IMR-90 (cell line): ENCODE measurements around the gene SSX2IP.

Source experiments
- FOS ChIP-seq: fragments of 150-350 bp; IDR thresholded peaks from 2 replicates; pipeline ENCODE4 v1.6.1; 2016; ENCODE audit warnings: low read depth, low read length
- MAFK ChIP-seq: IDR thresholded peaks from 2 replicates; pipeline ENCODE4 v1.6.1; 2012; ENCODE audit warnings: low read depth, low read length, improper control_type of control experiment
- MAZ ChIP-seq: IDR thresholded peaks from 2 replicates; pipeline ENCODE4 v1.6.1; 2012; ENCODE audit warnings: low read depth, mild to moderate bottlenecking, low read length, improper control_type of control experiment, moderate library complexity, borderline replicate concordance
- MXI1 ChIP-seq: IDR thresholded peaks from 2 replicates; pipeline ENCODE4 v1.6.1; 2012; ENCODE audit warnings: low read depth, mild to moderate bottlenecking, low read length, moderate library complexity, borderline replicate concordance
- NFE2L2 ChIP-seq: fragments of 150-350 bp; IDR thresholded peaks from 2 replicates; pipeline ENCODE4 v1.6.1; 2016; ENCODE audit warnings: low read depth, mild to moderate bottlenecking, low read length
- POLR2A ChIP-seq: IDR thresholded peaks from 2 replicates; pipeline ENCODE4 v1.6.1; 2012; ENCODE audit warnings: mild to moderate bottlenecking, low read depth, low read length
- RAD21 ChIP-seq: IDR thresholded peaks from 2 replicates; pipeline ENCODE4 v1.6.1; 2012; ENCODE audit warnings: low read length, improper control_type of control experiment
- RFX5 ChIP-seq: IDR thresholded peaks from 2 replicates; pipeline ENCODE4 v1.8.0; 2012; ENCODE audit warnings: low read depth, mild to moderate bottlenecking, low read length, moderate library complexity
- TF ChIP-seq, protein P1 (sequence below): conservative IDR thresholded peaks from 2 replicates; pipeline ENCODE4 v1.5.1; 2012; ENCODE audit warnings: mild to moderate bottlenecking, low read depth, low read length, improper control_type of control experiment
- TF ChIP-seq, protein P2 (sequence below): fragments of 150-350 bp; IDR thresholded peaks from 2 replicates; pipeline ENCODE4 v1.6.1; 2017; ENCODE audit warnings: mild to moderate bottlenecking, antibody characterized with exemption, low read length, low read depth

DNA sequence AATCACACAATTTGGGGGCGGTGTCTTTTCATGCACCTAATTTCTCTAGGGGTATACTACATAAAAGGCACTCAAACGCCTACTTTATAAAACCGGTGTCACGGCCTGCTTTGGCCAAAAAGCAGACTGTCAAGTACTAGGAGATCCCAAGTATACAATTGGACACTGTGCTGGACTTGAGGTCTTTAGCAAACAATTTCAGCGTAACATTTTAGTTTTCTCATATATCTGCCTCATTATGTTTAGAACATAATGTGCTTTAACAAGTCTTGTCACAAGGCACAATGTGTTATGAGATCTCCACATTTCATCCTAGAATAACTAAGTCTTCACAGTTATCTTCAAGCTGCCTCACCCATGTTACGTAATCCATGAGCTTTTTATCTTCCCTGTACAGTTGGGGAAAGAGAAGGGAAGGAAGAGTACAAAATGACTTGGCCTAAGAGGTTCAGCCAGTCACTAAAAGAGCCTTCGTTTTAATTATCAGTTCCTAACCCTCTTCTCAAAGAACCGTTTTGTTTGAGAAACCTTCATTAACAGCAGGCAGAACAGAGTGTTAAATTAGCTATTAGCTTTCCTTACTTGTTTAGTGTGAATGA lies 1.7 kb downstream of the SSX2IP start:
- no peak for TF ChIP-seq RAD21
- TF ChIP-seq, protein P1, sequence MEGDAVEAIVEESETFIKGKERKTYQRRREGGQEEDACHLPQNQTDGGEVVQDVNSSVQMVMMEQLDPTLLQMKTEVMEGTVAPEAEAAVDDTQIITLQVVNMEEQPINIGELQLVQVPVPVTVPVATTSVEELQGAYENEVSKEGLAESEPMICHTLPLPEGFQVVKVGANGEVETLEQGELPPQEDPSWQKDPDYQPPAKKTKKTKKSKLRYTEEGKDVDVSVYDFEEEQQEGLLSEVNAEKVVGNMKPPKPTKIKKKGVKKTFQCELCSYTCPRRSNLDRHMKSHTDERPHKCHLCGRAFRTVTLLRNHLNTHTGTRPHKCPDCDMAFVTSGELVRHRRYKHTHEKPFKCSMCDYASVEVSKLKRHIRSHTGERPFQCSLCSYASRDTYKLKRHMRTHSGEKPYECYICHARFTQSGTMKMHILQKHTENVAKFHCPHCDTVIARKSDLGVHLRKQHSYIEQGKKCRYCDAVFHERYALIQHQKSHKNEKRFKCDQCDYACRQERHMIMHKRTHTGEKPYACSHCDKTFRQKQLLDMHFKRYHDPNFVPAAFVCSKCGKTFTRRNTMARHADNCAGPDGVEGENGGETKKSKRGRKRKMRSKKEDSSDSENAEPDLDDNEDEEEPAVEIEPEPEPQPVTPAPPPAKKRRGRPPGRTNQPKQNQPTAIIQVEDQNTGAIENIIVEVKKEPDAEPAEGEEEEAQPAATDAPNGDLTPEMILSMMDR: no peak
- TF ChIP-seq POLR2A: no peak
- no peak for TF ChIP-seq FOS
- TF ChIP-seq, protein P2, sequence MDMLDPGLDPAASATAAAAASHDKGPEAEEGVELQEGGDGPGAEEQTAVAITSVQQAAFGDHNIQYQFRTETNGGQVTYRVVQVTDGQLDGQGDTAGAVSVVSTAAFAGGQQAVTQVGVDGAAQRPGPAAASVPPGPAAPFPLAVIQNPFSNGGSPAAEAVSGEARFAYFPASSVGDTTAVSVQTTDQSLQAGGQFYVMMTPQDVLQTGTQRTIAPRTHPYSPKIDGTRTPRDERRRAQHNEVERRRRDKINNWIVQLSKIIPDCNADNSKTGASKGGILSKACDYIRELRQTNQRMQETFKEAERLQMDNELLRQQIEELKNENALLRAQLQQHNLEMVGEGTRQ: no peak
- TF ChIP-seq MAFK: no peak
- TF ChIP-seq MAZ: no peak
- TF ChIP-seq RFX5: no peak
- TF ChIP-seq NFE2L2: no peak
- no peak for TF ChIP-seq MXI1
